T-helper 1 cell treated with Interleukin-12 subunit alpha and Interleukin-12 subunit beta and Interleukin-4 antibody, amounts not matched to agents 30 μg/mL and 1 μg/mL, for 36 hours (primary cell): ENCODE measurements around the gene TRMT112.

Source experiments
- H3K27ac Mint-ChIP-seq: one replicate; pipeline ENCODE4 v1.8.0; 2021; ENCODE audit warnings: mild to moderate bottlenecking, mixed read lengths
- H3K27me3 Mint-ChIP-seq: one replicate; pipeline ENCODE4 v1.8.0; 2021; ENCODE audit warnings: low read depth, mixed read lengths
- H3K36me3 Mint-ChIP-seq: one replicate; pipeline ENCODE4 v1.8.0; 2021; ENCODE audit warnings: low read depth, mixed read lengths
- H3K4me1 Mint-ChIP-seq: one replicate; pipeline ENCODE4 v1.8.0; 2021; ENCODE audit warnings: low read depth, mixed read lengths
- H3K4me3 Mint-ChIP-seq: one replicate; pipeline ENCODE4 v1.8.0; 2021; ENCODE audit warnings: mild to moderate bottlenecking, moderate library complexity, mixed read lengths
- H3K9me3 Mint-ChIP-seq: one replicate; pipeline ENCODE4 v1.8.0; 2021; ENCODE audit warnings: mixed read lengths

Gene TRMT112

GRCh38 chr11:64317325-64317960 is at the start of gene TRMT112:
TRMT112 (minus strand) TSS chr11:64317559; CDS start chr11:64317526, 33 bp downstream.
- no peaks in the 10 kb centered on the region for H3K9me3 Mint-ChIP-seq
- peaks cover 31% of the 10 kb centered on the region for H3K4me1 Mint-ChIP-seq
- H3K27ac Mint-ChIP-seq, result peak within 1 kb of the TSS; percentile 100
- peak within 1 kb of the TSS; percentile 87 for H3K4me3 Mint-ChIP-seq
- H3K36me3 Mint-ChIP-seq, result peaks cover 34% of the 10 kb centered on the region
- H3K27me3 Mint-ChIP-seq, result no peaks in the 10 kb centered on the region

- no peak overlapping the region for H3K4me3 Mint-ChIP-seq
- no peak overlapping the region for H3K27ac Mint-ChIP-seq
- H3K4me1 Mint-ChIP-seq, result peaks cover 7% of the 10 kb centered on the region
- H3K36me3 Mint-ChIP-seq, result peaks cover 30% of the 10 kb centered on the region
- no peaks in the 10 kb centered on the region for H3K9me3 Mint-ChIP-seq
- H3K27me3 Mint-ChIP-seq, result no peaks in the 10 kb centered on the region
These were observed 49.4 kb upstream of the TRMT112 start for GRCh38 chr11:64366751-64367150.

GRCh38 chr11:64364911-64365310 is 47.6 kb upstream of the TRMT112 start:
- H3K27me3 Mint-ChIP-seq, result no peaks in the 10 kb centered on the region
- H3K27ac Mint-ChIP-seq, result no peak overlapping the region
- H3K4me1 Mint-ChIP-seq, result peaks cover 15% of the 10 kb centered on the region
- no peaks in the 10 kb centered on the region for H3K9me3 Mint-ChIP-seq
- H3K36me3 Mint-ChIP-seq, result peaks cover 36% of the 10 kb centered on the region
- H3K4me3 Mint-ChIP-seq, result no peak overlapping the region

GRCh38 chr11:64364435-64364834 is 47.1 kb upstream of the TRMT112 start:
- peaks cover 20% of the 10 kb centered on the region for H3K4me1 Mint-ChIP-seq
- H3K36me3 Mint-ChIP-seq, result peaks cover 34% of the 10 kb centered on the region

GRCh38 chr11:64362339-64362738 is 45.0 kb upstream of the TRMT112 start:
- Mint-ChIP-seq H3K36me3 (peaks cover 35% of the 10 kb centered on the region), H3K4me3 (no peak overlapping the region), H3K9me3 (no peaks in the 10 kb centered on the region), H3K4me1 (peaks cover 27% of the 10 kb centered on the region), H3K27ac (no peak overlapping the region), H3K27me3 (no peaks in the 10 kb centered on the region)

More at GRCh38 chr11:64364435-64364834, 47.1 kb upstream of the TRMT112 start:
- H3K27me3 Mint-ChIP-seq, result no peaks in the 10 kb centered on the region
- H3K27ac Mint-ChIP-seq, result no peak overlapping the region
- H3K9me3 Mint-ChIP-seq, result no peaks in the 10 kb centered on the region
- H3K4me3 Mint-ChIP-seq, result no peak overlapping the region

- Mint-ChIP-seq H3K27me3 (no peaks in the 10 kb centered on the region), H3K9me3 (no peaks in the 10 kb centered on the region), H3K4me3 (peak overlapping the region; percentile 51), H3K27ac (no peak overlapping the region), H3K36me3 (peaks cover 33% of the 10 kb centered on the region), H3K4me1 (peaks cover 27% of the 10 kb centered on the region)
These were observed 44.3 kb upstream of the TRMT112 start for GRCh38 chr11:64361659-64362058.

GRCh38 chr11:64360448-64360921 is 43.1 kb upstream of the TRMT112 start:
- peaks cover 30% of the 10 kb centered on the region for H3K4me1 Mint-ChIP-seq
- H3K9me3 Mint-ChIP-seq, result no peaks in the 10 kb centered on the region
- H3K4me3 Mint-ChIP-seq, result peak overlapping the region; percentile 95
- H3K27ac Mint-ChIP-seq, result no peak overlapping the region
- peaks cover 28% of the 10 kb centered on the region for H3K36me3 Mint-ChIP-seq
- no peaks in the 10 kb centered on the region for H3K27me3 Mint-ChIP-seq

- Mint-ChIP-seq H3K4me3 (peak overlapping the region; percentile 95), H3K4me1 (peaks cover 30% of the 10 kb centered on the region), H3K36me3 (peaks cover 28% of the 10 kb centered on the region), H3K27me3 (no peaks in the 10 kb centered on the region), H3K27ac (peak overlapping the region; percentile 74), H3K9me3 (no peaks in the 10 kb centered on the region)
These were observed 42.5 kb upstream of the TRMT112 start for GRCh38 chr11:64359712-64360445.

- Mint-ChIP-seq H3K4me1 (peaks cover 27% of the 10 kb centered on the region), H3K4me3 (peak within 1 kb of the TSS; percentile 95), H3K27ac (peak within 1 kb of the TSS; percentile 77), H3K27me3 (no peaks in the 10 kb centered on the region), H3K36me3 (peaks cover 24% of the 10 kb centered on the region), H3K9me3 (no peaks in the 10 kb centered on the region)
These were observed 41.8 kb upstream of the TRMT112 start, which contains the start of gene RPS6KA4 for GRCh38 chr11:64358907-64359711. RPS6KA4 (plus strand) TSS chr11:64359162; CDS start chr11:64359236, 74 bp downstream.

- Mint-ChIP-seq H3K27me3 (no peaks in the 10 kb centered on the region), H3K4me1 (peaks cover 27% of the 10 kb centered on the region), H3K4me3 (peak overlapping the region; percentile 75), H3K27ac (no peak overlapping the region), H3K36me3 (peaks cover 21% of the 10 kb centered on the region), H3K9me3 (no peaks in the 10 kb centered on the region)
These were observed 41.2 kb upstream of the TRMT112 start for GRCh38 chr11:64358536-64358906.

GRCh38 chr11:64357904-64358535 is 40.7 kb upstream of the TRMT112 start:
- Mint-ChIP-seq H3K27me3 (no peaks in the 10 kb centered on the region), H3K4me3 (peak overlapping the region; percentile 75), H3K27ac (peak overlapping the region; percentile 77), H3K9me3 (no peaks in the 10 kb centered on the region), H3K4me1 (peaks cover 27% of the 10 kb centered on the region), H3K36me3 (peaks cover 21% of the 10 kb centered on the region)

- H3K36me3 Mint-ChIP-seq, result peaks cover 20% of the 10 kb centered on the region
- peak overlapping the region; percentile 77 for H3K27ac Mint-ChIP-seq
- H3K4me3 Mint-ChIP-seq, result peak overlapping the region; percentile 75
These were observed 40.1 kb upstream of the TRMT112 start for GRCh38 chr11:64357446-64357845.

GRCh38 chr11:64356498-64357411 is 39.4 kb upstream of the TRMT112 start:
- Mint-ChIP-seq H3K4me1 (peaks cover 24% of the 10 kb centered on the region), H3K4me3 (peak overlapping the region; percentile 56), H3K9me3 (no peaks in the 10 kb centered on the region), H3K27ac (peak overlapping the region; percentile 52), H3K36me3 (peaks cover 14% of the 10 kb centered on the region), H3K27me3 (no peaks in the 10 kb centered on the region)

More at GRCh38 chr11:64357446-64357845, 40.1 kb upstream of the TRMT112 start:
- Mint-ChIP-seq H3K27me3 (no peaks in the 10 kb centered on the region), H3K9me3 (no peaks in the 10 kb centered on the region), H3K4me1 (peaks cover 27% of the 10 kb centered on the region)
